Left colon (tissue), 2 donors: ENCODE measurements around the gene ADARB1. TPM values are rescaled to one million over a fixed set of nuclear protein-coding genes. Genes with fewer than 3 reads are reported as not detected.

Source experiments
- ATAC-seq: fragments of 200-7000 bp; cut with Tn5 transposase; one replicate; pipeline ENCODE4 v1.9.1; 2020; ENCODE audit warnings: mild to moderate bottlenecking, moderate library complexity
- DNase-seq, 2 donors: peaks; one replicate each; pipeline ENCODE4 v3.0.0-alpha.2; 2020
- intact Hi-C, 2 donors: fragments of 100-400 bp; cut with DNase I in 1 of 2; cut with micrococcal nuclease in 1 of 2; formaldehyde crosslinking; loops; one replicate each; pipeline versions ENCODE4 v1.11.2 to v1.14.0; 2022; cut with DNase I, micrococcal nuclease
- total RNA-seq, 2 donors: library from RNA; stranded (reverse); fragmentation: NEBNext Ultra II Directional; extraction: Animal tissue kit (Norgen Biotek cat#: 25700); gene quantifications; one replicate each; pipeline ENCODE4 v1.2.1, GENCODE V29; 2021
- donor health status: DM: no; HTN: no; CAD: no.
- donor health status: DM: yes; HTN: yes; CAD: no.

The ADARB1 gene
- total RNA-seq, 2 donors from 2014 or later = 6.9 to 12.4 TPM

- ATAC-seq = no peak
- no peak for DNase-seq
- intact Hi-C loops = no loop called here
These were observed 37.8 kb upstream of the ADARB1 start for GRCh38 chr21:45036630-45037029.

DNA sequence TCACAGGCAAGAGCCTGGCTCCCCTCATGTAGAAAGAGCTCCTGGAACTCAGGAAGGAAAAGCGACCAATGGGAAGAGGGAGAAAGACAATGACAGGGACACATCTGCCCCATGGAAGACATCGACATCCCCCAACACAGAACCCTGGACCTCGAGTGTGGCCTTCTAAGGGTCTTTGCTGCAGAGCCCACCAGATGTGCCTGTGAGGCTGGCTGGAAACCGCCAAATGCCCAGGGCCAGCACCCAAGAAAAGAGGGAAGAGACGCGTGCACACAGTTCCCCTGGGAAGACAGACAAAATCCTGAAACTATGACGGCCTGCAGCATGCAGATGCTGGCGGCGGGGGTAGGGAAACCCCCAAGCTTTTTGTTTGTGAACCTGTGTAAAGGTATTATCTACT is 36.4 kb upstream of the ADARB1 start:
- intact Hi-C loops = no loop called here
- DNase-seq (no peak), ATAC-seq (no peak)

- DNase-seq (no peak), ATAC-seq (no peak)
These were observed 34.8 kb upstream of the ADARB1 start for GRCh38 chr21:45039317-45040156.

GRCh38 chr21:45040157-45040711 is 34.1 kb upstream of the ADARB1 start:
- intact Hi-C loops = no loop called here
- no peak for DNase-seq
- ATAC-seq = no peak

More at GRCh38 chr21:45039317-45040156, 34.8 kb upstream of the ADARB1 start:
- intact Hi-C loops = no loop called here

GRCh38 chr21:45040739-45041138 is 33.6 kb upstream of the ADARB1 start:
- DNase-seq = no peak
- no peak for ATAC-seq
- intact Hi-C loops = no loop called here

DNA sequence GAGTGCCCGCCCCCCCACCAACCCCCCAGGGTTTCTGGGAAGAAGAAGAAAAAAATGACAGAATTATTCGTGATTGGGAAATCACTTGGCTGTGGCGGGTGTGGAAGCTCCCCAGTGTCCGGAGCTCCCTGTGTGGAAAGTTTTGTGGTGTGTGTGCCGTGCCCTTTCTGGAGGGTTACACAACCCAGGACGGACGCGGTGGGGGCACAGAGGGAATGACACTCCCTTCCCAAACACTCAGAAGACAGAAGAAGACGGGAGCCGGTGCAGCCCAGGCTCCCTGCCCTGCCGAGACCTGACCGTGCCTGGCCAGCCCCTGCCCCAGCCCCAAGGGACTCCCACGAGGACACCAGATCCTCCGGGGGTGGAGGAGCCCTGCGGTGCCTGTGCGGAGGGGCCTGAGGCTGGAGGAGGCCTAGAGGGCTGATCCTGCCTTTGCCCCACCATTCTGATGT is 33.0 kb upstream of the ADARB1 start:
- ATAC-seq (no peak), DNase-seq (peak; percentile 31 to 64)
- intact Hi-C loops = no loop called here

GRCh38 chr21:45041984-45042663 is 32.3 kb upstream of the ADARB1 start:
- DNase-seq (no peak), ATAC-seq (no peak)
- intact Hi-C loops = no loop called here

DNA sequence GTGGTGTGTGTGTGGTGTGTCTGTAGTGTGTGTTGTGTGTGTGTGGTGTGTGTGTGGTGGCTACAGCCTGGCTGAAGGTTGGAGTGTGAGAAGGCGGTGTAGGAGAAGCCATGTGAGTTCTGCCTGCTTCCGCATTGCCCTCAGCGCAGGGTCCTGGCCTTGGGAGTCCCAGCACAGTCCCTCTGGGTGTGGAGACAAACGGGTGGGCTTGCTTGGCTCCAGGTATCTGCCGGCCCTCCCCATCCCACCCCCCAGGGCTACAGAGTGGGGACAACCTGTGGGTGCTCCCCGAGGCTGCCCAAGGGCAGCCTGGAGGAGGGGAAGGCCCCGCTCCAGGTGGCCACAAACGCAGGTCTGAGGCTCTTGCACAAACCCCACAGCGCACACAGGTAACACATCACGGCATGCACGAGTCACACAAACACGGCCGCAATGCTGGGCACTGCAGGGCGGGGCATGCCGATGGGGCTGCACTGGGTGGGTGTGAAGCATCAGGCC is 31.7 kb upstream of the ADARB1 start:
- intact Hi-C loops = no loop called here
- no peak for DNase-seq

DNA sequence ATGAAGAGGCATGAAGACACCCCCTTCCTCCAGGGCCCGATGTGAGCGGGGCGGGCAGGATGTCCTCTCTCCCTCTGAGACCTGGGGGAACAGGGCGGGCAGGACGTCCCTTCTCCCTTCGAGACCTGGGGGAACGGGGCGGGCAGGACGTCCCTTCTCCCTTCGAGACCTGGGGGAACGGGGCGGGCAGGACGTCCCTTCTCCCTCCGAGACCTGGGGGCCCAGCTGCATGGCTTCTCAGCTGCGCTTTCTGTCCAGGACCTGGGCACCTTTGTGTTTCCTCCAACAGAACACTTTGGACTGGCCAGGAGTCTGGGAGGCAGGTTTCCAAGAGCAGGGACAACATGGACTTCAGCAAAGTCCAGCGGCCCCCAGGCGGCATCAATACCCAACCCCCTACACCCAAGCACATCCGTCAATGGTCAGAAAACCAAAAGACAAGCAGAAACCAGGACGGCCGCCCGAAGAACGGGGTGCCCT is 30.8 kb upstream of the ADARB1 start:
- DNase-seq = no peak
- intact Hi-C loops = no loop called here
- ATAC-seq = no peak

More for the DNA sequence above, 31.7 kb upstream of the ADARB1 start:
- ATAC-seq = no peak

GRCh38 chr21:45045481-45045880 is 28.9 kb upstream of the ADARB1 start:
- DNase-seq = no peak
- no peak for ATAC-seq
- intact Hi-C loops = no loop called here

DNA sequence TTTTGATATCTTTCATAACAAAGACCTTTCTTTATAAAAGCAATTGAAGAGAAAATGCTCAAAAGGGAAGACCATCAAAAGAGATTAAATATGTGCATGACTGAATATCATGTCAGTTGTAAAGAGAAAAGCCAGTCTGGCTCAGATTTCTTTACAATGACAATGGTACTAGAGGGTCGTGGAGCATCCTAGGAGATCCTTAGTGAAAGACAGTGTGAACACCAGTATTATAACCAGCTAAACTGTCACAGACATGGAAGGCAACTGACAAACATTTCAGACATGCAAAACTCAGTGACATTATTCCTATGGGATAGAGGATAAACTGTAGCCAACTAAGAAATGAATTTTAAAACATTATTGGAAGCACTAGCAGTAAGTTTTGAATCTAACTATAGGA is 27.1 kb upstream of the ADARB1 start:
- DNase-seq = no peak
- ATAC-seq = no peak
- intact Hi-C loops = no loop called here

DNA sequence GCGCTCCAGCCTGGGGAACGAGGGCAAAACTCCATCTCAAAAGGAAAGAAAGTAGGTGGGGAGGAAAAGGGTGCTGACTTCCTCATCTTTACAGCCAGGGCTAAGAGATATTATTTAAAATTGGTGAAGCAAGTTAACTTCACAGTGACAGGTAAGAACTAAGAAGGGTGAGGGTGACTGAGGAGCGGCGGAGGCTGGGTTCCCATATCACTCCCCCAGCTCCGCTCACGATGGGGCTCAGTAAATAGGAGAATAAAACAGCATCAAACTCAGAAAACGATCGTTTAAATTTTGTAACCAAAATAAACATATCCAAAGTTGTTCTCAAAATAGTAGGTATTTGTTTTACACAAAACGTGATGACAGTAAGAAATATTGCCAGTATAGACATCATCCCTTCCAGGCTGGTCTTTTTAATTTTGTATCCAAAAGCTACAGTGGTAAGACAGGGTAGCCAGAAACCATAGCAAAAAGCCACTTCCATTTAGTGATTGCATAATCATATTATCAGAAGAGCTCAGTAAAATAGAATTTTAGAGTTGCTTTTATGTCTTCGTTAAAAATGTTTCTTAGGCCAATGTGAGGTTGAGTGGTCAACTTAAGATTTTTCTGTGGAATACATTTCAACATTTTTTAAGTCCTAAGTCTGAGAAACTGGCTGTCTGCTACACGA is 26.2 kb upstream of the ADARB1 start:
- no peak for DNase-seq
- intact Hi-C loops = no loop called here

DNA sequence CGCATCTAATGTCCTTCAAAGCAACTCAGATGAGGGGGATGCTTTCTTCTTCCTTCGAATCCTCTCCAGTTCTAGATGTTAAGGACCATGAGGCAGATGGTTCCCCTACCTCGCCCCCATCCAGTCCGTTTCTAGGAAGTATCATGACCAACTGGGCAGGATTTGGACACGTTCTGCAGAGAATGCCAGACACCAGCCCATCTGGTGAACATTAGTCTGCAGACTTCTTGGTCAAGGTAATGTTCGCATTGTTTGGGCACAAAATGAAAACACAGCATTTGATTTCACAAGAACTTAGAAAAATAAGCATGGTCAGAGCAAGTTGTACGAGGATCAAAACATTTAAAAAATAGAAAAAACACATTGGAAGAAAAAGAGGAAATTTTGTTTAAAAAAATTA is 25.4 kb upstream of the ADARB1 start:
- intact Hi-C loops = no loop called here
- no peak for ATAC-seq
- DNase-seq = no peak

More for the DNA sequence above, 26.2 kb upstream of the ADARB1 start:
- ATAC-seq = no peak

GRCh38 chr21:45049714-45050344 is 24.6 kb upstream of the ADARB1 start:
- ATAC-seq (no peak), DNase-seq (no peak)
- intact Hi-C loops = no loop called here

- intact Hi-C loops = no loop called here
- DNase-seq (no peak), ATAC-seq (no peak)
These were observed 24.0 kb upstream of the ADARB1 start for GRCh38 chr21:45050345-45050796.

DNA sequence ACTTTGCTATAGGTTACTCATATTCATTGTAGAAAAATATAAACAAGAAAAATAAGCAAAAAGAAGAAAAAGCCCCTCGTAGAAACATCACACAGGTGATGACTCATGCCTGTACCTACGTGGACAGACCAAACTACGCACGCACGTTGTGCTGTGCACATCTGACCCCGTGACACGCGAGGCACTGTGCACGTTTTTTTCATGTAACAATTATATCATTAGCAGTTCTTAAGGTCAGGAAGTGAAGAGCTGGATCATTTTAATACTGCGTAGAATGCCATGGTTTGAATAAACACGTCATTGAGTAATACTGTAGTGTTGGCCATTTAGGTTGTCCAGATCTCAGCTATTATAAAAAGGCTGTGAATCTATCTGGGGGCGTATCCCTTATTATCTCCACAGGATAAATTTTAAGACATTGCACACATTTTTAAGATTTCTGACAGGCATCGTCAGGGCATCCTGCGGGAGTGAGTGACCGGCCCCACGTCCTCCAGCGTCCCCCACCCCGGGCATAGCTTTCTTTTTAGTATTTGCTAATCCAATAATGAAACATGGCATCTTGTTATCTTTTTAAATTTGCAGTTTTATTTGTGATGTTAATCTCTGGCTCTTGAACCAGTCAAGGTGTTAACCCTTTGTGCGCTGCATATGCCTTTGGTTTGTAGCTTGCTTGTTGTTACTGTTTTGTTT is 23.4 kb upstream of the ADARB1 start:
- ATAC-seq (no peak), DNase-seq (no peak)
- intact Hi-C loops = no loop called here

GRCh38 chr21:45051580-45052434 is 22.6 kb upstream of the ADARB1 start:
- intact Hi-C loops = no loop called here
- ATAC-seq = no peak
- DNase-seq = no peak
